K562 (cell line): Measurements from ENCODE around the gene ARHGAP32. TPM values are rescaled to one million over a fixed set of nuclear protein-coding genes. Genes with fewer than 3 reads are reported as not detected.
A peak's percentile ranks its signal among the peaks of the same experiment; 100 is the strongest.

Experiments
- ATAC-seq: fragments of 200-7000 bp; cut with Tn5 transposase; 3 replicates; pipeline ENCODE4 v1.9.1; 2020; ENCODE audit warnings: moderate library complexity
- BruUV-seq: library from RNA; stranded (reverse); fragments of 400-500 nt; replicated peaks from 2 replicates; lab custom pipeline; 2021; lab: Mats Ljungman, UMichigan
- CTCF ChIA-PET: fragments of 300-600 bp; formaldehyde crosslinking; extraction: SDS; loops from one replicate; lab custom pipeline; 2021; ENCODE audit warnings: low intra/inter-chr PET ratio; lab: Yijun Ruan, JAX
- POLR2A ChIA-PET: fragments of 300-600, 350-650 bp; sonication (Branson Sonifier 250); formaldehyde crosslinking; extraction: SDS; loops from one replicate; lab custom pipeline; 2021; ENCODE audit warnings: antibody characterized with exemption, inconsistent platforms; lab: Yijun Ruan, JAX
- DNase-seq, 4 experiments: peaks; one replicate each; pipeline versions ENCODE4 v3.0.0 to v3.0.0-alpha.2; 2011 to 2018; ENCODE audit warnings: low spot score in 3 of 4, mixed read lengths in 3 of 4; ENCODE audit errors: extremely low read depth in 1 of 4
- FAIRE-seq: peaks from 2 replicates; lab custom pipeline; 2011; peaks lifted over from hg19 to GRCh38; lab: Jason Lieb, UNC
- H2AFZ ChIP-seq: 2 replicates; pipeline ENCODE4 v1.6.0; 2011; ENCODE audit warnings: low read depth, low read length, control low read depth, inconsistent platforms
- H3K27ac ChIP-seq: fragments of 200-600 bp; 3 replicates; pipeline ENCODE4 v1.8.0; 2011; ENCODE audit warnings: low read depth, mild to moderate bottlenecking, control low read depth, inconsistent platforms, low read length, moderate library complexity, mixed read lengths; ENCODE audit errors: extremely low read depth
- H3K27me3 ChIP-seq, 2 experiments: fragments of 300-600 bp in 1 of 2; 2 replicates in 1 of 2; 3 replicates in 1 of 2; pipeline versions ENCODE4 v1.6.0 to v1.8.0; 2011; ENCODE audit warnings: inconsistent platforms in 2 of 2, low read length in 2 of 2, mild to moderate bottlenecking in 1 of 2, mixed read lengths in 1 of 2, moderate library complexity in 1 of 2; ENCODE audit not compliant: control insufficient read depth in 2 of 2, insufficient read depth in 2 of 2
- H3K36me3 ChIP-seq: fragments of 300-600 bp; 3 replicates; pipeline ENCODE4 v1.8.0; 2011; ENCODE audit warnings: mild to moderate bottlenecking, low read length, inconsistent platforms; ENCODE audit not compliant: control insufficient read depth, insufficient read depth
- H3K4me1 ChIP-seq, 2 experiments: fragments of 200-600 bp in 1 of 2; replicated peaks in 1 of 2; 2 replicates in 1 of 2; 3 replicates in 1 of 2; pipeline versions ENCODE4 v1.5.1 to v1.8.0; 2011; ENCODE audit warnings: inconsistent platforms in 2 of 2, low read length in 2 of 2, mild to moderate bottlenecking in 1 of 2, mixed read lengths in 1 of 2, moderate library complexity in 1 of 2; ENCODE audit not compliant: control insufficient read depth in 2 of 2, insufficient read depth in 2 of 2
- H3K4me2 ChIP-seq: 2 replicates; pipeline ENCODE4 v1.6.1; 2011; ENCODE audit warnings: low read length, control low read depth, inconsistent platforms, mixed read lengths; ENCODE audit not compliant: insufficient read depth
- H3K4me3 ChIP-seq: fragments of 200-600 bp; sonication (generic), shearing (Covaris generic); 2 replicates; pipeline ENCODE4 v1.5.1; 2016; ENCODE audit warnings: control low read depth, inconsistent platforms
- H3K79me2 ChIP-seq: fragments of 200-600 bp; 3 replicates; pipeline ENCODE4 v1.8.0; 2011; ENCODE audit warnings: low read length, inconsistent platforms; ENCODE audit not compliant: control insufficient read depth, insufficient read depth
- H3K9ac ChIP-seq, 2 experiments: 2 replicates each; pipeline versions ENCODE4 v1.6.0 to v1.6.1; 2011; ENCODE audit warnings: low read depth in 2 of 2, low read length in 2 of 2, control low read depth in 1 of 2, inconsistent platforms in 1 of 2, mild to moderate bottlenecking in 1 of 2, mixed read lengths in 1 of 2; ENCODE audit not compliant: insufficient read depth in 1 of 2
- H3K9me1 ChIP-seq: one replicate; pipeline ENCODE4 v1.6.0; 2011; ENCODE audit warnings: inconsistent platforms, mild to moderate bottlenecking, low read length, moderate library complexity; ENCODE audit not compliant: control insufficient read depth, insufficient read depth
- H3K9me3 ChIP-seq: replicated peaks from 2 replicates; pipeline ENCODE4 v1.5.1; 2011; ENCODE audit warnings: low read depth, low read length, inconsistent platforms; ENCODE audit not compliant: control insufficient read depth, insufficient read depth
- H4K20me1 ChIP-seq: replicated peaks from 2 replicates; pipeline ENCODE4 v1.6.1; 2011; ENCODE audit warnings: low read length, inconsistent platforms, mixed read lengths; ENCODE audit not compliant: control insufficient read depth, insufficient read depth
- ARID2 ChIP-seq: fragments of 450-650 bp; IDR thresholded peaks from 2 replicates; pipeline ENCODE4 v1.6.1; 2017; ENCODE audit warnings: antibody characterized with exemption, mild to moderate bottlenecking
- CTBP1 ChIP-seq: fragments of 450-650 bp; IDR thresholded peaks from 2 replicates; pipeline ENCODE4 v1.6.1; 2016; ENCODE audit warnings: borderline replicate concordance
- ETV5 ChIP-seq: sonication (generic); formaldehyde crosslinking; IDR thresholded peaks from 2 replicates; pipeline ENCODE4 v1.4.0; 2020; ENCODE audit warnings: low read depth, mild to moderate bottlenecking, missing genetic modification reagents
- FOXA1 ChIP-seq: fragments of 450-650 bp; IDR thresholded peaks from 2 replicates; pipeline ENCODE4 v1.6.1; 2016; ENCODE audit warnings: mild to moderate bottlenecking, borderline replicate concordance
- GATAD2B ChIP-seq: fragments of 450-650 bp; IDR thresholded peaks from 2 replicates; pipeline ENCODE4 v1.6.1; 2017; ENCODE audit warnings: mild to moderate bottlenecking, borderline replicate concordance
- GTF2F1 ChIP-seq: IDR thresholded peaks from 2 replicates; pipeline ENCODE4 v1.6.1; 2011; ENCODE audit warnings: low read depth, low read length, improper control_type of control experiment
- KDM1A ChIP-seq, 2 experiments: fragments of 450-650 bp; IDR thresholded peaks; 2 replicates each; pipeline ENCODE4 v1.6.1; 2016; ENCODE audit warnings: mild to moderate bottlenecking in 2 of 2
- MAFF ChIP-seq: IDR thresholded peaks from 2 replicates; pipeline ENCODE4 v1.6.1; 2012; ENCODE audit warnings: low read length, improper control_type of control experiment
- MAFG ChIP-seq: fragments of 450-650 bp; conservative IDR thresholded peaks from 2 replicates; pipeline ENCODE4 v1.6.1; 2016; ENCODE audit warnings: missing genetic modification characterization, missing compliant biosample characterization
- MAFK ChIP-seq: IDR thresholded peaks from 2 replicates; pipeline ENCODE4 v1.6.1; 2011; ENCODE audit warnings: low read length, improper control_type of control experiment
- MEIS2 ChIP-seq: fragments of 450-650 bp; IDR thresholded peaks from 2 replicates; pipeline ENCODE4 v1.6.1; 2014; ENCODE audit warnings: mild to moderate bottlenecking; ENCODE audit not compliant: partially characterized antibody
- NBN ChIP-seq: fragments of 450-650 bp; IDR thresholded peaks from 2 replicates; pipeline ENCODE4 v1.6.1; 2016; ENCODE audit warnings: low read depth, mild to moderate bottlenecking
- NFE2 ChIP-seq: IDR thresholded peaks from 2 replicates; pipeline ENCODE4 v1.6.1; 2014; ENCODE audit warnings: antibody characterized with exemption, low read depth
- RBBP5 ChIP-seq: fragments of 200-600 bp; sonication (generic); IDR thresholded peaks from 2 replicates; pipeline ENCODE4 v1.6.1; 2012; ENCODE audit warnings: borderline replicate concordance, mild to moderate bottlenecking, low read length, control low read depth, inconsistent platforms; ENCODE audit not compliant: insufficient read depth, poor library complexity, severe bottlenecking
- SAFB2 ChIP-seq: fragments of 200-400 bp; formaldehyde crosslinking; IDR thresholded peaks from 2 replicates; pipeline ENCODE4 v1.6.1; 2018; ENCODE audit warnings: borderline replicate concordance, low read length, low read depth, moderate library complexity; ENCODE audit not compliant: severe bottlenecking
- U2AF1 ChIP-seq: fragments of 200-400 bp; formaldehyde crosslinking; optimal IDR thresholded peaks from 2 replicates; pipeline ENCODE3; 2017; ENCODE audit warnings: mild to moderate bottlenecking, low read depth, low read length, moderate library complexity
- ZNF3 ChIP-seq: fragments of 250-450 bp; sonication (Bioruptor Pico); IDR thresholded peaks from 2 replicates; pipeline ENCODE4 v1.5.0; 2021; ENCODE audit warnings: mild to moderate bottlenecking, moderate library complexity
- ZNF316 ChIP-seq: fragments of 450-650 bp; IDR thresholded peaks from 2 replicates; pipeline ENCODE4 v1.6.1; 2016
- WGBS: fragments of 100-300 bp; shearing (Covaris generic); methylation state at CpG from one replicate; pipeline ENCODE4 v1.1.6; 2016; ENCODE audit warnings: low coverage, mixed read lengths; ENCODE audit not compliant: insufficient coverage; ENCODE audit errors: missing lambda C conversion rate; 5-methylcytosine and 5-hydroxymethylcytosine counted together
- in situ Hi-C: fragments of 300-500 bp; cut with MboI; formaldehyde crosslinking; loops from 4 replicates; pipeline ENCODE4 v1.15.0; 2018; ENCODE audit warnings: inconsistent platforms, mixed read lengths
- intact Hi-C: fragments of 100-400 bp; cut with micrococcal nuclease; formaldehyde crosslinking; loops from 2 replicates; pipeline ENCODE4 v1.14.2; 2022
- polyA plus RNA-seq, 8 experiments: library from polyadenylated mRNA; depleted of rRNA in 4 of 8; stranded (reverse) in 5 of 8; unstranded in 3 of 8; fragments of >200 nt; fragmentation: Nextera tagmentation in 2 of 8; fragmentation: Illumina TruSeq in 1 of 8; extraction: Ambion mirVana in 2 of 8; extraction: Trizol in 1 of 8; gene quantifications; 2 replicates each; pipeline versions ENCODE4 v1.2.1 to v1.2.3, GENCODE V29; 2011 to 2014; ENCODE audit warnings: inconsistent platforms in 1 of 8, missing spikeins in 1 of 8
- total RNA-seq, 7 experiments: library from RNA; depleted of rRNA in 6 of 7; stranded (reverse); fragments of >200 nt in 6 of 7; fragmentation: Illumina TruSeq in 2 of 7; extraction: Trizol in 2 of 7; gene quantifications; 2 replicates each; pipeline versions ENCODE4 v1.2.1 to v1.2.3, GENCODE V29; 2011 to 2021; ENCODE audit warnings: low replicate concordance in 1 of 7

ARHGAP32 gene
- total and polyA plus RNA-seq, 9 of the 15 experiments (the other 6 are each of a cell fraction or from before 2014, with no cell fraction given), result 0.18 TPM; not detected in 8

DNA sequence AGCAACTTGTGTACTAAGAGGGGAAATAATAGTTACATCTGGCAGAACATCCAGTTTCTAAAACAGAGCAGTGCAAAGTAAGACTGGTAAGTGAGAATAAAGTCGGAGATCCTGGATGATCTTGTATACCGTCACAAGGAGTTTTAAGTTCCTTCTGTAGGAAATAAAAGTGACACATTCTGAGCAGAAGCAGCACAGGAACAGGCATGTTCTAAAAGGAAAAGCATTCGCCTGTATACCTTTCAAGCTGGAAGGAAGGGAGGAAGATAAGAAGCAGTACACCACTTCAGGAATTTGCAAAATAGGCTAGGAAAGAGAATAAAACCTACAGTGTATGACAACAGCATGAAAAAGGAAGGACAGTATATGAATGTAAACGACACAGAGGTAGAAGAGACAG lies 143.2 kb downstream of the ARHGAP32 start (continued):
- no peak for TF ChIP-seq SAFB2
- TF ChIP-seq CTBP1, result no peak
- no peak for TF ChIP-seq GTF2F1
- TF ChIP-seq NFE2, result no peak
- no peak for TF ChIP-seq KDM1A (IDR thresholded peaks at IDR 0.05)
- TF ChIP-seq RBBP5, result no peak

DNA sequence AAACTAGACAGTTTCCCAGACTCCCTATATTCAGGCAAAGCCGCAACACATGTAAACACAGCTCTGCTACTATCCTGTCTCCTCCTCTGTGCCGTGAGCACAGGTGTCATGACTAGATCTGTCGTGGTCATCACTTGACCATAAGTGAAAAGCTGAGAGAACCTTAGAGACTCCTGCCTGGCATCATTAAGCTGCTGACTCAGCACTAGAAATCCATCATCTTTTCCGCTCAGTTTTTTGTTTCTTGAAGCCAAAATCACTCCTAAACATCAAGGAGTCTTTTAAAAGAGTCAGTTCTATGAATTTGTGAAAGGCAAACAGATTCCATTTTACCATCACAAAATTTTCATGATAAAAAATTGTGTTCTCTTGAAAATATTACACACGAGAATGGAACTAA lies 147.0 kb downstream of the ARHGAP32 start:
- BruUV-seq, result no TSS peak
- Histone ChIP-seq H3K4me3 (no peak overlapping the region), H3K9me1 (no peaks in the 10 kb centered on the region), H2AFZ (no peak overlapping the region), H4K20me1 (no peaks in the 10 kb centered on the region), H3K9me3 (no peaks in the 10 kb centered on the region), H3K4me2 (no peak overlapping the region), H3K36me3 (no peaks in the 10 kb centered on the region), H3K27me3 (no peaks in the 10 kb centered on the region), H3K27ac (no peak overlapping the region), H3K9ac (no peak overlapping the region), H3K4me1 (no peaks in the 10 kb centered on the region), H3K79me2 (no peaks in the 10 kb centered on the region)
- in situ Hi-C loops, result no loop called here
- TF ChIP-seq ZNF3 (CRISPR knock-in tag) (no peak), ZNF316 (0 out of 2 replicates have a peak, but pooled peaks have one; percentile 30), ETV5 (CRISPR knock-in tag) (no peak), MAFF (peak; percentile 46; the same call in 1 of the 2 replicates), GATAD2B (no peak), MAFK (peak; percentile 66), U2AF1 (no peak), MEIS2 (no peak), FOXA1 (no peak), NBN (no peak), MAFG (tag) (peak; percentile 34; the same call in 1 of the 2 replicates), ARID2 (no peak)
- intact Hi-C loops, result no loop called here
- POLR2A ChIA-PET, result no interaction called here
- ATAC-seq (no peak), FAIRE-seq (no peak), DNase-seq (no peak)
- WGBS, result 1% methylated on average over 5 of the region's 5 CpGs
- CTCF ChIA-PET, result no interaction called here
